Retina (tissue), 1 donor: ENCODE results near the gene PUS3.

Source experiments
- DNase-seq: peaks from one replicate; pipeline ENCODE4 v3.0.0-alpha.2; 2016

PUS3 gene

GRCh38 chr11:125902927-125903710 lies at the start of gene PUS3:
TSS of gene PUS3 (minus strand) at chr11:125903206. CDS start at chr11:125896284, 6,922 bp downstream.
- peak; percentile 88 for DNase-seq

GRCh38 chr11:125952559-125952958 lies 49.6 kb upstream of the PUS3 start:
- DNase-seq: no peak

GRCh38 chr11:125951731-125952130 lies 48.7 kb upstream of the PUS3 start:
- peak; percentile 31 for DNase-seq

- DNase-seq: no peak
Measured at GRCh38 chr11:125950696-125951651, 48.0 kb upstream of the PUS3 start.

- no peak for DNase-seq
Measured at GRCh38 chr11:125950178-125950490, 47.1 kb upstream of the PUS3 start.

GRCh38 chr11:125949271-125950177 lies 46.5 kb upstream of the PUS3 start:
- no peak for DNase-seq

GRCh38 chr11:125948278-125949051 lies 45.5 kb upstream of the PUS3 start:
- no peak for DNase-seq

- no peak for DNase-seq
Measured at GRCh38 chr11:125947419-125948277, 44.6 kb upstream of the PUS3 start.

- no peak for DNase-seq
Measured at GRCh38 chr11:125946712-125947418, 43.9 kb upstream of the PUS3 start.

- no peak for DNase-seq
Measured at GRCh38 chr11:125945797-125946520, 43.0 kb upstream of the PUS3 start, which contains the start of gene VSIG10L2. TSS of gene VSIG10L2 (plus strand) at chr11:125946044. CDS start at chr11:125946056, 12 bp downstream.

GRCh38 chr11:125945011-125945796 lies 42.2 kb upstream of the PUS3 start:
- no peak for DNase-seq

- no peak for DNase-seq
Measured at GRCh38 chr11:125944350-125945010, 41.5 kb upstream of the PUS3 start.

GRCh38 chr11:125943661-125944349 lies 40.8 kb upstream of the PUS3 start:
- DNase-seq: no peak

GRCh38 chr11:125942771-125943428 lies 39.9 kb upstream of the PUS3 start:
- DNase-seq: no peak

- peak; percentile 66 for DNase-seq
Measured at GRCh38 chr11:125941619-125942611, 38.9 kb upstream of the PUS3 start.

- no peak for DNase-seq
Measured at GRCh38 chr11:125941267-125941618, 38.2 kb upstream of the PUS3 start.
